AG09309 (cell line): ENCODE results near the gene CILP.

Source experiments
- DNase-seq: peaks from one replicate; pipeline ENCODE4 v3.0.0-alpha.2; 2010; ENCODE audit warnings: low read depth
- H3K4me3 ChIP-seq: 2 replicates; pipeline ENCODE4 v1.5.1; 2011; ENCODE audit warnings: mild to moderate bottlenecking, low read depth, low read length, moderate library complexity; ENCODE audit not compliant: control insufficient read depth
- TF ChIP-seq, protein P1 (sequence below): IDR thresholded peaks from 2 replicates; pipeline ENCODE4 v1.5.1; 2011; ENCODE audit warnings: mild to moderate bottlenecking, low read depth, low read length, inconsistent platforms; ENCODE audit not compliant: insufficient read depth, control insufficient read depth; ENCODE audit errors: missing control alignments

CILP gene

DNA sequence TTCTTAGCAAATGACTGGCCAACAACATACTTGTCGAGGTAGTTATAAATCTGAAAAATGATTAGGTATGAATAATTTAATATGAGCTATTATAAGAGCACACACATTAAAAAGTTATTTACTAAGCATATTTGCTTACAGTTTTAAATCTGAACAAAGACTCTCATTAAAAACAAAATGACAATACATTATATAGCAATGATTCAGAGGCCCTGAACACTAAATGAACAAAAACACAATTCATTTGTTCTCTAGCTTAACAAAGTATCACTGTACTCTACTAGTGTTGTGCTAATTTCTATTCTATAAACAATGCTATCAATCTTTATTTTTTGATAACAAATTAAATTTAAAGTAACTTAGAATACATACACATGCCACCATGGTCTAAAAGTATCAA lies 47.1 kb downstream of the CILP start:
- DNase-seq = no peak
- H3K4me3 ChIP-seq = no peak overlapping the region
- TF ChIP-seq, protein P1, sequence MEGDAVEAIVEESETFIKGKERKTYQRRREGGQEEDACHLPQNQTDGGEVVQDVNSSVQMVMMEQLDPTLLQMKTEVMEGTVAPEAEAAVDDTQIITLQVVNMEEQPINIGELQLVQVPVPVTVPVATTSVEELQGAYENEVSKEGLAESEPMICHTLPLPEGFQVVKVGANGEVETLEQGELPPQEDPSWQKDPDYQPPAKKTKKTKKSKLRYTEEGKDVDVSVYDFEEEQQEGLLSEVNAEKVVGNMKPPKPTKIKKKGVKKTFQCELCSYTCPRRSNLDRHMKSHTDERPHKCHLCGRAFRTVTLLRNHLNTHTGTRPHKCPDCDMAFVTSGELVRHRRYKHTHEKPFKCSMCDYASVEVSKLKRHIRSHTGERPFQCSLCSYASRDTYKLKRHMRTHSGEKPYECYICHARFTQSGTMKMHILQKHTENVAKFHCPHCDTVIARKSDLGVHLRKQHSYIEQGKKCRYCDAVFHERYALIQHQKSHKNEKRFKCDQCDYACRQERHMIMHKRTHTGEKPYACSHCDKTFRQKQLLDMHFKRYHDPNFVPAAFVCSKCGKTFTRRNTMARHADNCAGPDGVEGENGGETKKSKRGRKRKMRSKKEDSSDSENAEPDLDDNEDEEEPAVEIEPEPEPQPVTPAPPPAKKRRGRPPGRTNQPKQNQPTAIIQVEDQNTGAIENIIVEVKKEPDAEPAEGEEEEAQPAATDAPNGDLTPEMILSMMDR = no peak

DNA sequence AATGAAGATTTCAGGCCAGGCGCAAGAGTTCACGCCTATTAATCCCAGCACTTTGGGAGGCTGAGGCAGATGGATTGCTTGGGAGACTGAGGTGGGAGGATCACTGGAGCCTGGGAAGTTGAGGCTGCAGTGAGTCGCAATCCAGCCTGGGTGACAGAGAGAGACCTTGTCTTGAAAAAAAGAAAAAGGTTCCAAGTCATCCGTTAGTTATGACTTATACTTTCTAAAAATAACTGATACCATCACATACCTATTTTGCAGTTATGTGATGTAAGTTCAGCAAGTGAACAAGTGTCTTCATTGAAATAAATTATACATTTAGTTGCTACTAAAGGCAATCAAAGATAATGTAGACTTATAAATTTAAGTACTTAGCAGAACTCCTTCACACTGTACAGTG lies 48.2 kb downstream of the CILP start:
- TF ChIP-seq, protein P1 = no peak
- DNase-seq = no peak

DNA sequence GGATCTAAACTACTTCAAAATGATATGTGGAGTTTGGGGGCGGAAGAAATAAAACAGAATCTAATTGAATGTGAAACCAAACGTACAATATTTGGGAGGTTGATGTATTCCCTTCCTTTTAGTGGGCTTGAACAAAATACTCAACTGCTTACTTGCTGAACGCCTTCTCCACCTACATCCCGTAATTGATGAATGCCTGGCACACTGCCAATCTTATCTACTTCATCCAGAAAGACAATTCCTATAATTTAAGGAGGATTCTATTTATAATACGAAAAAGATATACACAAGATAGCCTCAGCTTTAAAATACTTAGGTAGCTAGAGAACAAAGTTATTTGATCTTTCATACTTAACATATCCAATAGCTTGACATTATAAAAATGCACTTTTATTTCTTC lies 54.6 kb downstream of the CILP start:
- no peak for DNase-seq
- TF ChIP-seq, protein P1 = no peak
- H3K4me3 ChIP-seq = no peak overlapping the region

More for the DNA sequence above, 48.2 kb downstream of the CILP start:
- no peak overlapping the region for H3K4me3 ChIP-seq

DNA sequence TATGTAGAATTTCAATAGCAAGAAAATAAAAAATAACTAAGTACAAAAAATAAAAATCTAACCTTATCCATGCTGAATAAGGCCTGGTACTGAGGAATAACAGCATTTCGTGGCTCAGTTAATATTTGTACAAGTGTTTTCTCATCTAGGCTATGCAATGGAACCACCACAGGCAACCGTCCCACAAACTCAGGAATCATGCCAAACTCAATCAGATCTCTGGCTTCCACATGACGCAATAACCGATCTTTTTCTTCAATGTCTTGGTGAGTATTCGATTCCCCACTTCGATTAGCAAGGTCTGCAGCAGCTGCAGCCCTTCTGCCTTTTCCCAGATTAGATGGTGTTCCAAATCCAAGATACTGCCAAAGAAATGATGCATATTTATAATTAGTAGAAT lies 56.6 kb downstream of the CILP start:
- H3K4me3 ChIP-seq = no peak overlapping the region
- TF ChIP-seq, protein P1 = no peak
- DNase-seq = no peak

DNA sequence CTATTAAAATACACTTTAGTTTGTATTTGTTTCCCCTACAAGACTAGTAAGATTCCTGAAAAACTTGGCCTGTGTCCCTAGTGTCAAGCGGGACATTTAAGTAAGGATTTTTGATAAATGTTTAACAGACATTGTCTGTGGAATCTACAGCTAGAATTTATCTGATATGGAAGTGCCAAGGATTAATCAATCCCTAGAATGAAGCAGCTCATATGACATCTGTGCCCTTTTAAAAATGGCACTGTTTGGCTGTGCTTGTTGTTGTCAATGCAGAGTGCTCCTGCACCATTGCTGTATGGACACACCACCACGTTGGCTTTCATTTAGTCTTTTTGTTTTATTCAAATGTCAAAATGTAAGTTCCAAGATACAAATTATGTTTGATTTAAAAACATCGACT lies 63.4 kb downstream of the CILP start:
- TF ChIP-seq, protein P1 = no peak
- DNase-seq = no peak
- no peak overlapping the region for H3K4me3 ChIP-seq

DNA sequence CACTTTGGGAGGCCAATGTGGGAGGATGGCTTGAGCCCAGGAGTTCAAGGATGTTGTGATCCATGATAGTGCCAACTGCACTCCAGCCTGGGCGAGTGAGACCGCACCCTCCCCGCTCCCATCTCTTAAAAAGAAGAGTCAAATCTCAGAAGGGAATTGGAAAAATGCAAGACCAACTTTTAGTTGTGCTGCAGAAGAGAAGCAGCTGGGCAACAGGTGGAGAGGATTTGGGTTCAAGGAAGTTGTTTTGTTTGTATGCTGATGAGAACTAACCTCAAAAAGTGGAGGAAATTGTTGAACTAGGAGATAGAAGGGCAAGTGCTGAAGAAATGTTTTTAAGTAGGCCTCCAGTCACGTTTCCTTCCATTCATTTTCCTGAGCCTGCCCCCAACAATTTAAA lies 64.8 kb downstream of the CILP start:
- no peak for DNase-seq
- TF ChIP-seq, protein P1 = no peak
- no peak overlapping the region for H3K4me3 ChIP-seq
